Prostate gland (tissue), 2 donors: ENCODE results near the gene FKBP14. TPM values are rescaled to one million over a fixed set of nuclear protein-coding genes. Genes with fewer than 3 reads are reported as not detected.

Source experiments
- DNase-seq: peaks from one replicate; pipeline ENCODE4 v3.0.0-alpha.2; 2019; ENCODE audit warnings: low spot score
- H3K27ac ChIP-seq, 2 donors: fragments of 200-600 bp; sonication (generic); 2 replicates each; pipeline ENCODE4 v1.5.1; 2017 to 2019
- H3K27me3 ChIP-seq: fragments of 200-600 bp; sonication (generic); replicated peaks from 2 replicates; pipeline ENCODE4 v1.5.1; 2019; ENCODE audit not compliant: insufficient read depth
- H3K36me3 ChIP-seq, 2 donors: fragments of 200-600 bp; sonication (generic); 1 replicate in 1 of 2; 2 replicates in 1 of 2; pipeline versions ENCODE4 v1.5.1 to v1.8.1; 2017 to 2019
- H3K4me1 ChIP-seq: fragments of 200-600 bp; sonication (generic); replicated peaks from 2 replicates; pipeline ENCODE4 v1.5.1; 2019
- H3K4me3 ChIP-seq, 2 donors: fragments of 200-600 bp; sonication (generic); 2 replicates each; pipeline ENCODE4 v1.5.1; 2017 to 2019
- H3K9me3 ChIP-seq: fragments of 200-600 bp; sonication (generic); 2 replicates; pipeline ENCODE4 v1.5.1; 2017
- POLR2A ChIP-seq: fragments of 450-650 bp; IDR thresholded peaks from one replicate; pipeline ENCODE4 v1.6.1; 2016; ENCODE audit warnings: antibody characterized with exemption, mild to moderate bottlenecking
- POLR2AphosphoS5 ChIP-seq: sonication (generic); formaldehyde crosslinking; IDR thresholded peaks from one replicate; pipeline ENCODE4 v1.6.1; 2017; ENCODE audit warnings: antibody characterized with exemption
- WGBS: methylation state at CpG from one replicate; pipeline ENCODE4 v1.1.5; 2018; 5-methylcytosine and 5-hydroxymethylcytosine counted together
- intact Hi-C: fragments of 100-400 bp; cut with DNase I; formaldehyde crosslinking; loops from one replicate; pipeline ENCODE4 v1.14.2; 2022
- total RNA-seq, 2 donors: library from RNA; depleted of rRNA; stranded (reverse); fragments of >200 nt; gene quantifications; one replicate each; pipeline ENCODE4 v1.1.0, GENCODE V29; 2016
- TF ChIP-seq, protein P1 (sequence below), 4 experiments: fragments of 200-600 bp in 2 of 4; fragments of 450-650 bp in 2 of 4; sonication (generic) in 2 of 4; IDR thresholded peaks; 1 replicate in 3 of 4; 2 replicates in 1 of 4; pipeline ENCODE4 v1.5.1; 2016 to 2019; ENCODE audit warnings: antibody characterized with exemption in 4 of 4, mild to moderate bottlenecking in 2 of 4, moderate library complexity in 2 of 4

The FKBP14 gene
- total RNA-seq, 2 donors from 2014 or later = 8.4 to 9.5 TPM

DNA sequence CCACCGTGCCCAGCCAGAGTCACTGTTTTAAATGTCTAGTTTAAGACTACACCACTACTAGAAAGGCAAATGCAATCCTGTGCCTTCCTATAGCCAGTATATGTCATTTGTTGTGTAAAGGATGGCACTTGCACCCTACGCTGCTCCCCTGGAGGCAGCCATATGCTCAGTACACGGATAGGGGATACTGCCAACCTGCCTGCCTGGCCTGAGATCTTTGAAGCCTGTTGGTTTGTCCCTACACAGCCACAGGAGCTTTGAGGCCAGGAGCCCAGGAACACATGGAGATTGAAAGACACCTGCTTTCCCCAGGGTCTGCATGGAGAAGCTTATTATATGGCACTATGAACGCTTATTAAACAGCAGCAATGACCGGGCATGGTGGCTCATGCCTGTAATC lies 34.6 kb downstream of the FKBP14 start:
- DNase-seq = no peak
- Histone ChIP-seq H3K9me3 (no peaks in the 10 kb centered on the region), H3K4me3 (no peak overlapping the region), H3K27ac (no peak overlapping the region), H3K4me1 (no peaks in the 10 kb centered on the region), H3K27me3 (no peaks in the 10 kb centered on the region), H3K36me3 (no peaks in the 10 kb centered on the region)
- WGBS = 96% methylated on average over 5 of the region's 5 CpGs
- no peak for TF ChIP-seq POLR2A
- TF ChIP-seq, protein P1, sequence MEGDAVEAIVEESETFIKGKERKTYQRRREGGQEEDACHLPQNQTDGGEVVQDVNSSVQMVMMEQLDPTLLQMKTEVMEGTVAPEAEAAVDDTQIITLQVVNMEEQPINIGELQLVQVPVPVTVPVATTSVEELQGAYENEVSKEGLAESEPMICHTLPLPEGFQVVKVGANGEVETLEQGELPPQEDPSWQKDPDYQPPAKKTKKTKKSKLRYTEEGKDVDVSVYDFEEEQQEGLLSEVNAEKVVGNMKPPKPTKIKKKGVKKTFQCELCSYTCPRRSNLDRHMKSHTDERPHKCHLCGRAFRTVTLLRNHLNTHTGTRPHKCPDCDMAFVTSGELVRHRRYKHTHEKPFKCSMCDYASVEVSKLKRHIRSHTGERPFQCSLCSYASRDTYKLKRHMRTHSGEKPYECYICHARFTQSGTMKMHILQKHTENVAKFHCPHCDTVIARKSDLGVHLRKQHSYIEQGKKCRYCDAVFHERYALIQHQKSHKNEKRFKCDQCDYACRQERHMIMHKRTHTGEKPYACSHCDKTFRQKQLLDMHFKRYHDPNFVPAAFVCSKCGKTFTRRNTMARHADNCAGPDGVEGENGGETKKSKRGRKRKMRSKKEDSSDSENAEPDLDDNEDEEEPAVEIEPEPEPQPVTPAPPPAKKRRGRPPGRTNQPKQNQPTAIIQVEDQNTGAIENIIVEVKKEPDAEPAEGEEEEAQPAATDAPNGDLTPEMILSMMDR (IDR thresholded peaks at IDR 0.05) = no peak
- no peak for TF ChIP-seq POLR2AphosphoS5
- intact Hi-C loops = no loop called here

DNA sequence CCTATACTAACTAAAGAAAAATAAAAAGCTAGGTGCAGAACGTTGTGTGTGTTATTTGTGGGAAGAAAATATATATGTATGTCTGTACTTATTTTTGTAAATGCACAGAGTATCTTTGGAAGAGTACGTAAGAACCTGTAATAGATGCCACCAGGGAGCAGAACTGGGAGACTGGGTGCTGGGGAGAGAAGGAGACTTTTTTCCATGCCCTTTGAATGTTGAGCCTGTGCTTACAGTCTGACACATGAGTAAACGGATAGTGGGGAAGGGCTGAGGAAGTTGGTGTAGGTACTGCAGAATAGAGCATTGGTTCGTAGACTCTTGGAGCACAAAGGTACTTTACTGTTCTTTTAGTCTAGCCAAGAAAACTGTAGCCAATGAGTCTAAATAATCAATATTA lies 35.6 kb downstream of the FKBP14 start:
- Histone ChIP-seq H3K4me1 (no peaks in the 10 kb centered on the region), H3K9me3 (no peaks in the 10 kb centered on the region), H3K36me3 (no peaks in the 10 kb centered on the region), H3K27ac (no peak overlapping the region), H3K27me3 (no peaks in the 10 kb centered on the region), H3K4me3 (no peak overlapping the region)
- intact Hi-C loops = no loop called here
- WGBS = 80% methylated on average over 4 of the region's 4 CpGs
- TF ChIP-seq POLR2AphosphoS5 (no peak), POLR2A (no peak)
- TF ChIP-seq, protein P1 (IDR thresholded peaks at IDR 0.05) = no peak
- DNase-seq = no peak

DNA sequence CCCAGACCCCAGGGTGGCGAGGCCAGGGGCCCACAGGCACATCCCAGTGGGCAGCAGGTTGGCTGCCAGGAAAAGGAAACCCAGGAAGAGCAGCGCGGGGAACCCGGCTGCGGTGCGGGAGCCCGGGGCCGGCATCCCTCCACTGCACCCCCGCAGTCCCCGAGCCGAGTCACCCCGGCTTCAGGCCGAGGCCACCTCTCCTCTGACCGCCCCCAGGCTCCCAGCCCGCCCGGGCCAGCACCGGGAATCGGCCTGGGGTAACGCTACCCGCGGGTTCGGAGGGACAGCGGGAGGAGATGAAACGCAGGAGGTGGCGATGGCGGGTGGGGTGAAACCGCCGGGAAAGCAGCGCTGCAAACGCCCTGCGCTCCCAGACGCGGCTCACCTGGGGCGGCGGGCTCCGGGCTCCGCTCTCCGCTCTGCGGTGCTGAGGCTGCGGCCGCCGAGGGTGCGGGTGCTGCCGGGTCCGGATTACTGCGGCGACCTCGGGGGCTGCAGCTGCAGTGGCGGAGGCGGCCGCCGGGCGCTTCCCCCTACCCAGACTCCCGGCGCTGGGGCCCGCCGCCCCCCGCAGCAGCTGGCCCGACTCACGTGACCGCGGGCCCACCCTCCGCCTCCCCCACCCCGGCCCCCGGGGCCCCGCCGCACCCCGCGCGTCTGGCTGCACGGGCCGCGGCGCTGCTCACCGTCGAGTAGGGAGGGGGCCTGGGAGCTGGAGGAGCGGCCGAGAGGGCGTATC lies 37.1 kb downstream of the FKBP14 start, which contains the start of gene SCRN1:
Gene SCRN1, minus strand, starts transcription at position 545 of the 739 bp plus-strand sequence. CDS start 20,734 bp downstream, outside the sequence.
- H3K4me1 ChIP-seq = no peaks in the 10 kb centered on the region
- WGBS = 0% methylated on average over 43 of the region's 79 CpGs
- DNase-seq = peak; percentile 51
- peak within 1 kb of the TSS; percentile 91 to 95 for H3K4me3 ChIP-seq
- TF ChIP-seq, protein P1 (IDR thresholded peaks at IDR 0.05) = peak in 2 of 4 experiments; percentile 7 to 21
- no peak for TF ChIP-seq POLR2AphosphoS5
- TF ChIP-seq POLR2A = peak; percentile 54
- H3K27ac ChIP-seq = peak within 1 kb of the TSS; percentile 89 to 90
- no peaks in the 10 kb centered on the region for H3K27me3 ChIP-seq
- no peaks in the 10 kb centered on the region for H3K36me3 ChIP-seq
- H3K9me3 ChIP-seq = no peaks in the 10 kb centered on the region
- intact Hi-C loops = loop anchor here (1.0 kb wide), 1 partner anchor 38 kb away; no protein-coding TSS in a partner anchor

DNA sequence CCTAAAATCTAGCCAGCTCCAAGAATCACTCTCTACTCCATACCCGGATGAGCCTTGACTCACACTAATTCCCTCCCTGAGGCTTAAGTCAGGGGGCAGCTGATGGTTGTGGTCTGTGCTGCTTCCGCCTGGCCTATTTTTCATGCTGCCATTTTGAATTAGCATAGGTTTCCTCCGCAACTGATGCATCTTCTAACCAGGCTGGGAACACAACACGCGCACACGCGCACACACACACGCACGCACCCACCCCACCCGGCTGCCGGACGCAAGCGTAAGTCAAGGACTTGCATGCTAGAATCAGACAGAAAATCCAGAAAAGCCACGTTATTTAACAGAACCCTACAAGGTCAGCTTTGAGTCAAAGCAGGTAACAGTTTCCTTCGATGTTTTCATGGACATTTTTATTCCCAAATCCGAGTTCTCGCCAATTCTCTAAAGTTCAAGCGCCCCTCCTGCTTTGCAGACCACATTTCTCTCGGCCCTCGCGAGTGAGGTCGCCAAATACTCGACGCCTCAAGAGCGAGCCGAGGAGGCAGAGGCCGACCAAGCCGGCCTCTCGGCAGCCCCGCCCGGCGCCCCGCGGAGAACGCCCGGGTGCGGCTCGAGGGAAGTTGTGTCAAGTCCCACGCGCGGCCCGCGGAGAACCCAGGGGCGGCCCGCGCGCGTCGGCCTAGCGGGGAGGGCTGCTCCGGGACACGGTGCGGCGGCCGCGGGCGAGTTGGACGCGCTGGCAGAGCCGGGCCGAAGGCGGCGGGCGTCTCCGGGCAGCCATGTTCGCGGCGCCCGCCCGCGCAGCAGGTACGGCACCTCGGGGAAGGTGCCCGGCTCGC lies 37.9 kb downstream of the FKBP14 start:
- peak overlapping the region; percentile 91 to 95 for H3K4me3 ChIP-seq
- intact Hi-C loops = loop anchor here (1.0 kb wide), 1 partner anchor 39 kb away; no protein-coding TSS in a partner anchor
- TF ChIP-seq POLR2A = peak; percentile 23
- TF ChIP-seq, protein P1 (IDR thresholded peaks at IDR 0.05) = no peak
- no peaks in the 10 kb centered on the region for H3K4me1 ChIP-seq
- no peaks in the 10 kb centered on the region for H3K27me3 ChIP-seq
- no peaks in the 10 kb centered on the region for H3K9me3 ChIP-seq
- peak overlapping the region; percentile 89 to 90 for H3K27ac ChIP-seq
- WGBS = 7% methylated on average over 72 of the region's 75 CpGs
- DNase-seq = no peak
- no peaks in the 10 kb centered on the region for H3K36me3 ChIP-seq
